Measurements from ENCODE around the gene RHAG.
"Not testable (repeated sequence)": the region's sequence is repeated elsewhere in the genome, so short reads cannot be mapped to it uniquely, and the experiment has no call there.

RHAG gene

GRCh38 chr6:49648036-49648435, 11.4 kb upstream of the RHAG start:
- no peaks in the 10 kb centered on the region for H3K27me3 Mint-ChIP-seq
- DNase-seq = no peak
- no peak overlapping the region for H3K27ac Mint-ChIP-seq
- no peak overlapping the region for H3K4me3 Mint-ChIP-seq
- H3K36me3 Mint-ChIP-seq = no peaks in the 10 kb centered on the region
- no peak for ATAC-seq (replicated peaks)
- H3K4me1 Mint-ChIP-seq = no peaks in the 10 kb centered on the region
- peaks cover 0 to 2% of the 10 kb centered on the region in 2 donors for H3K9me3 Mint-ChIP-seq

GRCh38 chr6:49647476-49647875, 10.8 kb upstream of the RHAG start:
- Mint-ChIP-seq H3K9me3 (peaks cover 0 to 2% of the 10 kb centered on the region in 2 donors), H3K27ac (no peak overlapping the region), H3K4me1 (no peaks in the 10 kb centered on the region), H3K27me3 (no peaks in the 10 kb centered on the region), H3K4me3 (no peak overlapping the region), H3K36me3 (no peaks in the 10 kb centered on the region)
- no peak for DNase-seq
- ATAC-seq (replicated peaks) = no peak

- Mint-ChIP-seq H3K4me3 (no peak overlapping the region), H3K27ac (no peak overlapping the region), H3K9me3 (peaks cover 0 to 2% of the 10 kb centered on the region in 2 donors), H3K36me3 (no peaks in the 10 kb centered on the region), H3K4me1 (no peaks in the 10 kb centered on the region), H3K27me3 (no peaks in the 10 kb centered on the region)
- ATAC-seq (replicated peaks) = no peak
- no peak for DNase-seq
Observed at GRCh38 chr6:49646942-49647341, 10.3 kb upstream of the RHAG start.

GRCh38 chr6:49646130-49646824, 9.6 kb upstream of the RHAG start:
- H3K9me3 Mint-ChIP-seq = peaks cover 0 to 2% of the 10 kb centered on the region in 2 donors
- no peaks in the 10 kb centered on the region for H3K36me3 Mint-ChIP-seq
- H3K4me3 Mint-ChIP-seq = no peak overlapping the region

GRCh38 chr6:49645139-49645538, 8.5 kb upstream of the RHAG start:
- Mint-ChIP-seq H3K4me1 (no peaks in the 10 kb centered on the region), H3K36me3 (no peaks in the 10 kb centered on the region), H3K4me3 (no peak overlapping the region), H3K9me3 (peaks cover 0 to 2% of the 10 kb centered on the region in 2 donors), H3K27me3 (no peaks in the 10 kb centered on the region), H3K27ac (no peak overlapping the region)
- DNase-seq (no peak), ATAC-seq (replicated peaks) (no peak)

More at GRCh38 chr6:49646130-49646824, 9.6 kb upstream of the RHAG start:
- ATAC-seq (replicated peaks) (no peak), DNase-seq (no peak)
- Mint-ChIP-seq H3K27me3 (no peaks in the 10 kb centered on the region), H3K4me1 (no peaks in the 10 kb centered on the region), H3K27ac (no peak overlapping the region)

- H3K27me3 Mint-ChIP-seq = no peaks in the 10 kb centered on the region
- H3K36me3 Mint-ChIP-seq = no peaks in the 10 kb centered on the region
- ATAC-seq (replicated peaks) (no peak), DNase-seq (no peak)
- no peak overlapping the region for H3K27ac Mint-ChIP-seq
- no peaks in the 10 kb centered on the region for H3K4me1 Mint-ChIP-seq
- no peak overlapping the region for H3K4me3 Mint-ChIP-seq
- no peaks in the 10 kb centered on the region for H3K9me3 Mint-ChIP-seq
Observed at GRCh38 chr6:49639177-49639817, 2.7 kb upstream of the RHAG start.

- Mint-ChIP-seq H3K9me3 (no peaks in the 10 kb centered on the region), H3K4me3 (no peak overlapping the region)
- no peak for ATAC-seq (replicated peaks)
Observed at GRCh38 chr6:49637350-49637731, 702 bp upstream of the RHAG start.

GRCh38 chr6:49635978-49636712, 494 bp downstream of the RHAG start:
- Mint-ChIP-seq H3K27ac (no peak overlapping the region), H3K4me3 (no peak overlapping the region), H3K4me1 (no peaks in the 10 kb centered on the region), H3K27me3 (no peaks in the 10 kb centered on the region), H3K9me3 (no peaks in the 10 kb centered on the region), H3K36me3 (no peaks in the 10 kb centered on the region)
- ATAC-seq (replicated peaks) (no peak), DNase-seq (no peak)

More at GRCh38 chr6:49637350-49637731, 702 bp upstream of the RHAG start:
- H3K27ac Mint-ChIP-seq = no peak overlapping the region
- H3K4me1 Mint-ChIP-seq = no peaks in the 10 kb centered on the region
- no peak for DNase-seq
- no peaks in the 10 kb centered on the region for H3K27me3 Mint-ChIP-seq
- no peaks in the 10 kb centered on the region for H3K36me3 Mint-ChIP-seq

- Mint-ChIP-seq H3K9me3 (no peaks in the 10 kb centered on the region), H3K4me3 (no peak overlapping the region), H3K36me3 (no peaks in the 10 kb centered on the region), H3K27ac (no peak overlapping the region), H3K4me1 (no peaks in the 10 kb centered on the region), H3K27me3 (no peaks in the 10 kb centered on the region)
- DNase-seq = no peak
- ATAC-seq (replicated peaks) = no peak
Observed at GRCh38 chr6:49635480-49635879, 1.2 kb downstream of the RHAG start.

- DNase-seq = no peak
- H3K27ac Mint-ChIP-seq = no peak overlapping the region
- no peaks in the 10 kb centered on the region for H3K27me3 Mint-ChIP-seq
- no peak overlapping the region for H3K4me3 Mint-ChIP-seq
- H3K36me3 Mint-ChIP-seq = no peaks in the 10 kb centered on the region
- no peak for ATAC-seq (replicated peaks)
- H3K4me1 Mint-ChIP-seq = no peaks in the 10 kb centered on the region
- no peaks in the 10 kb centered on the region for H3K9me3 Mint-ChIP-seq
Observed at GRCh38 chr6:49634836-49635218, 1.8 kb downstream of the RHAG start.

- H3K27ac Mint-ChIP-seq = no peak overlapping the region
- no peak overlapping the region for H3K4me3 Mint-ChIP-seq
- no peaks in the 10 kb centered on the region for H3K9me3 Mint-ChIP-seq
- H3K36me3 Mint-ChIP-seq = no peaks in the 10 kb centered on the region
- DNase-seq = no peak
- H3K27me3 Mint-ChIP-seq = no peaks in the 10 kb centered on the region
- ATAC-seq (replicated peaks) = no peak
- no peaks in the 10 kb centered on the region for H3K4me1 Mint-ChIP-seq
Observed at GRCh38 chr6:49634092-49634835, 2.4 kb downstream of the RHAG start.

- DNase-seq = no peak
- Mint-ChIP-seq H3K27me3 (no peaks in the 10 kb centered on the region), H3K4me1 (no peaks in the 10 kb centered on the region), H3K4me3 (no peak overlapping the region), H3K27ac (no peak overlapping the region), H3K36me3 (no peaks in the 10 kb centered on the region), H3K9me3 (peaks cover 0 to under 1% of the 10 kb centered on the region in 2 donors)
- no peak for ATAC-seq (replicated peaks)
Observed at GRCh38 chr6:49633541-49633940, 3.1 kb downstream of the RHAG start.

- H3K4me1 Mint-ChIP-seq = no peaks in the 10 kb centered on the region
- ATAC-seq (replicated peaks) (no peak), DNase-seq (no peak)
- H3K36me3 Mint-ChIP-seq = no peaks in the 10 kb centered on the region
- no peak overlapping the region for H3K27ac Mint-ChIP-seq
- H3K9me3 Mint-ChIP-seq = peaks cover 0 to 3% of the 10 kb centered on the region in 2 donors
- H3K27me3 Mint-ChIP-seq = no peaks in the 10 kb centered on the region
- H3K4me3 Mint-ChIP-seq = no peak overlapping the region
Observed at GRCh38 chr6:49632727-49633126, 3.9 kb downstream of the RHAG start.

- not testable (repeated sequence) for H3K36me3 Mint-ChIP-seq; H3K27ac Mint-ChIP-seq; H3K9me3 Mint-ChIP-seq; DNase-seq; H3K4me3 Mint-ChIP-seq; ATAC-seq (replicated peaks); H3K27me3 Mint-ChIP-seq; H3K4me1 Mint-ChIP-seq
Observed at GRCh38 chr6:49629485-49630088, 7.1 kb downstream of the RHAG start.
